Hematopoietic multipotent progenitor cell treated with erythropoietin and hydrocortisone succinate and interleukin-3 and kit ligand, for 4 days (in vitro differentiated cells): Measurements from ENCODE around the gene MAS1.
"Not testable (repeated sequence)": the region's sequence is repeated elsewhere in the genome, so short reads cannot be mapped to it uniquely, and the experiment has no call there.

Experiments used
- DNase-seq: peaks from one replicate; pipeline ENCODE4 v3.0.0-alpha.2; 2015

Gene MAS1

DNA sequence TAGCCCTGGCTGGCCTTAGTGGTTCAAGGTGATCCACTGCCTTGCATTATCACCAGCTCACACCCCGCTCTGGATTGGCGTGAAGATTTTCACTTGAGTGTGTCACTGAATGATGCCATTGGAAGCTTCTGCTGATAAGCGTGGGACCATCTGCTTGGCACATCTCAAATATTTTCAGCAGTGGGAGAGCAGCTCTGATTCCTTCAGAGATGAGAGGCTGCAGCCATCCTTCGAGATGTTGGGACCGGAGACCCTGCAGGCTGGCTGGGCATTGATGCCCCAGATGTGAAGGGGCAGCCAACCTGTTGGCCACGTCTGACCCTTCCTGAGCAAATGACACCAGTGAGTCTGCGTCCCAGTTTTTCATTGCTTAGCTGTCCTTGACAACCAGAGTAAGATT is at the start of gene MAS1:
TSS of gene MAS1 (plus strand) at position 197 of the 400 bp plus-strand sequence. CDS start 15,968 bp downstream, outside the sequence.
- no peak for DNase-seq

GRCh38 chr6:159842035-159842434 is 48.8 kb upstream of the MAS1 start:
- DNase-seq = no peak

GRCh38 chr6:159844737-159845645 is 45.8 kb upstream of the MAS1 start:
- DNase-seq = no peak

DNA sequence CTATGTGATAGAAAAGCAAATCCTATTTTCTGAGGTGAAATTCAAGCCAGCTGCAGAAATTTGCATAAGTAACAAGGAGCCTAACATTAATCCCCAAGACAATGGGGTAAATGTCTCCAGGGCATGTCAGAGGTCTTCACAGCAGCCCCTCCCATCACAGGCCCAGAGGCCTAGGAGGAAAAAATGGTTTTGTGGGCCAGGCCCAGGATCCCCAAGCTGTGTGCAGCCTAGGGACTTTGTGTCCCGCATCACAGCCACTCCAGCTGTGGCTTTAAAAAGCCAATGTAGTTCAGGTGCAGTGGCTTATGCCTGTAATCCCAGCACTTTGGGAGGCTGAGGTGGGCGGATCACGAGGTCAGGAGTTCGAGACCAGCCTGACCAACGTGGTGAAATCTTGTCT is 42.2 kb upstream of the MAS1 start:
- not testable (repeated sequence) for DNase-seq

GRCh38 chr6:159849851-159850250 is 40.9 kb upstream of the MAS1 start:
- not testable (repeated sequence) for DNase-seq

DNA sequence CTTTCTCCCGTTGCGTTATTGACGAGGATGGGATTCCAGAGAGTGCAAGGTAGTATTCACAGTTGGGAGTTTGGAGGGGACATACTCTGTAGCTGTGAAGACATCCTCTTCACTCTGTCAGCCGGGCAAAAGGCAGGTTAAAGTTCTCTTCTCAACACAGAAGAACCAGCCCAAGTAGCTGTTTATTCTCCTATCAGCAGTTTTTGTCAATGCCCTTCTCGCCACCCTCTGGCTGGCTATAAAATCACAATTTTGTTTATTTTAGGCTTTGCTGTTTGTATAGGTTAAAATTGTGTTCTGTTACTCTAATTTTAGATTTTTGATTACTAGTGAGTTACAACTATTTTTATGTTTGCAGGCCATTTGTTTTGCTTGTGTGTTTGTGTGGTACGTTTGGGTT is 37.9 kb upstream of the MAS1 start:
- peak; percentile 70 for DNase-seq

DNA sequence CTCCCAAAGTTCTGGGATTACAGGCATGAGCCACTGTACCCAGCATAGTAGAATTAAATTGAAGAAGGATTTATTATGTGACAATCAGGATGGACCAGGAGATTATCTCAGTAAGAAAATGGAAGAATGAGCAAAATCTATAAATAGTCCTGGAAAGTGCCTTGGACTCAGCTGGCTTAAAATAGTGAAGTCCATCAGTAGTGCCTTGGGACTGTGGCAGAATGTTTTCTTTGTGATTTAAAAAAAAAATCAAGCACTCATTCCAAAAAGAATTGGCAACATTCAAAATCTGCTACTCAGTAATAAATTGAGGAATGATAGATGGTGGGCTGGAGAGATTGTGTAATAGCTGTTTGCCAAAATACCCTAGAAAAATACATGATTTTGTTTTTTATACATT is 37.0 kb upstream of the MAS1 start:
- DNase-seq = no peak

GRCh38 chr6:159854959-159855358 is 35.8 kb upstream of the MAS1 start:
- DNase-seq = no peak

GRCh38 chr6:159858259-159858658 is 32.5 kb upstream of the MAS1 start:
- no peak for DNase-seq

- no peak for DNase-seq
Measured at GRCh38 chr6:159860482-159860881, 30.3 kb upstream of the MAS1 start.

DNA sequence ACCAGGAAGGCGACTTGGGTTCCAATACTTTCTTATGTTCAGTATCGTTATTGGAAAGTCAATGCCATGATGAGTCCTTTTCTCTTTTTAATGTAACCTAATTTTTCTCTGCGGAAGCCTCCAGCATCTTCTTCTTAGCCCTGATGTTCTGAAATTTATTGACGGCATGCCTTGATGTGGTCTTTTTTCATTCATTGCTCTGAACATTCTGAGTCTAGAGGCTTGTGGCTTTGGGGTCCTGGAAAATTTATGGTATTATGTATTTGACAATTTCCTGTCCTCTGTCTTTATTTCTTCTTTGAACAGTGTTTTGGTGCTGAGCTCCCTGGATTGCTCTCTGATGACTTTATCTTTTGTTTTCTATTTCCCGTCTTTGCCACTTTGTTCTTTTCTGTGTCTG is 28.7 kb upstream of the MAS1 start:
- no peak for DNase-seq

- DNase-seq = peak; percentile 78
Measured at GRCh38 chr6:159863341-159863740, 27.4 kb upstream of the MAS1 start.

DNA sequence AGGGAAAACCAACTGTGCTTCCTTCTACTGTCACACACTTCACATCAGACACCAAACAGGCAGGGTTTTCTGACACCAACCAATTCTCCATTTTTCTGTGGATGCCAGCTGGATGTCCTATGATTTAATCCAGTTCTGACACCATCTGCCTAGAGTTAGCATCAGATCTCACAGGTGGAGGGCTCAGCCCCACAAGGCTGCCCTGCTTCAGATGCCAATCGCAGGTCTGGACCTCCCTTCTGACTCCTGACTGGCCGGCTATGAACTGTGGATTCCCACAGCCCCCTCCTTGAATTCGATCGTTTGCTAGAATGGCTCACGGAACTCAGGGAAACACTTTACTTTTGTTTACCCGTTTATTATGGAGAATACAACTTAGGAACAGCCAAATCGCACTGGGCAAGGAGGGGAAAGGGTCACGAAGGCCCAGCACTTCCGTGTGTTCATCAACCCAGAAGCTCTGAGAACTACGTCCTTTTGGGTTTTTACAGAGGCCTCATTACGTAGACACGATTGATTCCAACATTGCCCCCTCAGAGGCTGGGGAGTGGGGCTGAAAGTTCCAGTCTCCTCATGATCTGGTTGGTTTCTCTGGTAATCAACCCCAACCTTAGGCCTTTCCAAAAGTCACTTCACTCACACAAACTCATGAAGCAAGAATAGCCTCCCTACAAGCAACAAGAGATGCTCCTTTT is 25.4 kb upstream of the MAS1 start:
- DNase-seq = no peak

DNA sequence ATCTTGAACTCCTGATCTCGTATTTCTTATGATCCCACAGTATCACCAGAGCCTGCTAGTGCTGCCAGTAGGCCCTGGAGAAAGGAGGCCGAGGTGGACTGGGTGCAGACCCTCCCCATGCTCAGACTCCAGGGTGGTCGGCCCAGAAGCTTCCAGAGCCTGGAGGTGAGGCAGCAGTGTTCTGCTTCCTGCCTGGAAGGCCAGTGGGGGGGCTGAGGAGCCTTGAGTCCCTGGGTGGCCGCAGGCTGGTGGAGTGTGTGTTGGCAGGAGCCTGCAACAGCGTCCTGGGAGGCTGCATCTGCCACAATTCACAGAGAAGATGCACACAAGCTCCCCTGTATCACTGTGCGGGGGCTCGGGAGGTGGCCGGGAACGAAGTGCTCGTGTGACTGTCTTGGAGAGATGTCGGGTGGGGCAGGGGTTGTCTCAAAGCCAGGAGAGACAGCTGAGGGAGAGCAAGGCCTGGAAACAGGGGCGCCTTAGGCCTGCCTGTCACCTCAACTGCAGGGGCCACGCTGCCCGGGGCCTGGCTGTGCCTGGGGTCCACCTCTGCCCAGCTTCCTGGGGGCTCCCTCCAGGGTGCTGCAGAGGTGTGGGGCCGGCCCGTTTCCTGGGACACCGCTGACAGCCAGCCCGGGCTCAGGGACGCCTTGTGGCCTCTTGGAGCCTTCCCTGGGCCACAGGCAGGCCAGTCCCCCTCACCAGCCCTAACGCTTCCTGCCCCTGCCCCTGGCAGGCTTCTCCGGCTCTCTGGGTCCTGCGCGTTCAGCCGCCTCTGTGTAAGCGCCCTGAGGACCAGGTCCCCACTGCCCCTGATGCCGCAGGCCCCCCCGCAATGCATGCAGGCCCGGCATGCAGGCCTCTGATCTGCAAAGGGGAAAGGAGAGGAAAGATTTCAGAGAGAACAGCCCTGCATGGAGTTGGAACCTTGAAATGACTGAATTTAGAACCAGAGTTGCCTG is 24.2 kb upstream of the MAS1 start:
- no peak for DNase-seq

DNA sequence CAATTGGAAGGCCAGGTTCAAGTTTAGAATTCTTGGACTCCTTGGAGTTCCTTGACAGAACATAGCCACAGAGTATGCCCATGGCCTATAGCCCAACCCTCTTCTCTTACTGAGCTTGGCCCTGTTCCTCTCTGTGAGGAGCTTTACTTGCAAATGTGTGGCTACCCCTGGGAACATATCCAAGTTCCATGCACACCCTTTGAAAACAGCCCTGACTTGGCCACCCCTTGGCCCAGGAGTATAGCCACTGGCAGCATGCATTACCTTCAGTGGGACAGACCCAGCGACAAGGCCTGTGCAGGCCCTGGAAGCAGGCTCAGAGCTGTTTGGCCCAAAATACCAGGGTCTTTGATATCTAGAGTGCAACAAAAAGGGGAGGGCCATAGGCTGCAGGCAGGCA is 19.5 kb upstream of the MAS1 start:
- DNase-seq = no peak

GRCh38 chr6:159871906-159872305 is 18.9 kb upstream of the MAS1 start:
- DNase-seq = peak; percentile 74

GRCh38 chr6:159874435-159874834 is 16.4 kb upstream of the MAS1 start:
- DNase-seq = no peak

- DNase-seq = no peak
Measured at GRCh38 chr6:159875194-159875593, 15.6 kb upstream of the MAS1 start.

- no peak for DNase-seq
Measured at GRCh38 chr6:159876242-159876641, 14.5 kb upstream of the MAS1 start.

GRCh38 chr6:159877256-159877808 is 13.5 kb upstream of the MAS1 start:
- DNase-seq = no peak

DNA sequence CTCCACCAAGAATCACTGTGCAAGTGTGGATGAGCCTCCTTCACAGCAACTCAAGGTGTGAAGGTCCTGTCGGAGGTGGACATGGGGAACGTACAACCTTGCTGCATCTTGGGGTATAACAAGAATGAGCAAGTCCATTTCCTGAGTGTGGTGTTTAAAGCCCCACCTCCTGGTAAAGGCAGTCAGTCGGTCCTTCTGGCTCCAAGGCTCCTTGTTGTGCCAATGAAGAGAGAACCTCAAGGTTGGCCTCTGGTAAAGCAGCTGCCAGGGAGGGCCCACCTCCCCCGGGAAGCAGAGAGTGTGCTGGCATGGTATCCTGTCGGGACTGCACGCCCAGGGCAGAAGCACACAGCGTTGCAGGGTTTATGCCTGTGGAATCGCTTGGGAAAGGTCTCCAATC is 12.4 kb upstream of the MAS1 start:
- DNase-seq = no peak

GRCh38 chr6:159879856-159880255 is 10.9 kb upstream of the MAS1 start:
- peak; percentile 53 for DNase-seq
